GM23338 (cell line): ENCODE results near the gene ZNF488. TPM values are rescaled to one million over a fixed set of nuclear protein-coding genes. Genes with fewer than 3 reads are reported as not detected.

Experiments
- ATAC-seq: fragments of 200-7000 bp; cut with Tn5 transposase; 3 replicates; pipeline ENCODE4 v1.9.1; 2020
- DNase-seq: peaks from one replicate; pipeline ENCODE4 v3.0.0-alpha.2; 2015; ENCODE audit warnings: low spot score
- H2AFZ ChIP-seq: fragments of 200-600 bp; sonication (generic); 2 replicates; pipeline ENCODE4 v1.8.0; 2016; ENCODE audit warnings: antibody characterized with exemption, mild to moderate bottlenecking, moderate library complexity
- H3F3A ChIP-seq: fragments of 200-600 bp; sonication (generic); replicated peaks from 2 replicates; pipeline ENCODE4 v1.8.0; 2017; ENCODE audit warnings: antibody characterized with exemption, mixed run types, low read depth
- H3K27ac ChIP-seq: fragments of 200-600 bp; sonication (generic); 2 replicates; pipeline ENCODE4 v1.6.1; 2016; ENCODE audit warnings: low read depth
- H3K27me3 ChIP-seq: fragments of 200-600 bp; sonication (generic); 2 replicates; pipeline ENCODE4 v1.8.0; 2016; ENCODE audit warnings: mild to moderate bottlenecking, mixed run types, moderate library complexity; ENCODE audit not compliant: insufficient read depth
- H3K36me3 ChIP-seq: fragments of 200-600 bp; sonication (generic); 2 replicates; pipeline ENCODE4 v1.8.0; 2016; ENCODE audit warnings: mild to moderate bottlenecking; ENCODE audit not compliant: insufficient read depth
- H3K4me1 ChIP-seq: fragments of 200-600 bp; sonication (generic); 2 replicates; pipeline ENCODE4 v1.8.0; 2016; ENCODE audit warnings: mild to moderate bottlenecking, moderate library complexity; ENCODE audit not compliant: insufficient read depth
- H3K4me2 ChIP-seq: fragments of 200-600 bp; sonication (generic); 2 replicates; pipeline ENCODE4 v1.7.1; 2017; ENCODE audit warnings: mixed run types
- H3K4me3 ChIP-seq: fragments of 200-600 bp; sonication (generic); 2 replicates; pipeline ENCODE4 v1.6.1; 2016; ENCODE audit warnings: mixed run types
- H3K79me2 ChIP-seq: fragments of 200-600 bp; sonication (generic); replicated peaks from 2 replicates; pipeline ENCODE4 v1.8.0; 2017; ENCODE audit warnings: mild to moderate bottlenecking; ENCODE audit not compliant: insufficient read depth
- H3K9me2 ChIP-seq: fragments of 200-600 bp; sonication (generic); 2 replicates; pipeline ENCODE4 v1.8.0; 2017; ENCODE audit not compliant: insufficient read depth
- H4K20me1 ChIP-seq: fragments of 200-600 bp; sonication (generic); replicated peaks from 2 replicates; pipeline ENCODE4 v1.8.0; 2017; ENCODE audit warnings: mild to moderate bottlenecking; ENCODE audit not compliant: insufficient read depth
- H3K27ac Mint-ChIP-seq: 2 replicates; pipeline ENCODE4 v1.8.0; 2020; ENCODE audit warnings: inconsistent platforms, mild to moderate bottlenecking, moderate library complexity, mixed read lengths
- H3K27me3 Mint-ChIP-seq: 3 replicates; pipeline ENCODE4 v1.8.0; 2022; ENCODE audit warnings: low read depth, mild to moderate bottlenecking, moderate library complexity, mixed read lengths, inconsistent platforms; ENCODE audit not compliant: insufficient read depth, poor library complexity
- H3K36me3 Mint-ChIP-seq: 3 replicates; pipeline ENCODE4 v1.8.0; 2021; ENCODE audit warnings: low read depth, mild to moderate bottlenecking, inconsistent platforms, moderate library complexity, mixed read lengths
- H3K4me1 Mint-ChIP-seq: 3 replicates; pipeline ENCODE4 v1.8.0; 2020; ENCODE audit warnings: mild to moderate bottlenecking, inconsistent platforms, mixed read lengths
- H3K4me3 Mint-ChIP-seq: 3 replicates; pipeline ENCODE4 v1.8.0; 2021; ENCODE audit warnings: moderate library complexity, mild to moderate bottlenecking, inconsistent platforms, mixed read lengths
- H3K9me3 Mint-ChIP-seq: 3 replicates; pipeline ENCODE4 v1.8.0; 2020; ENCODE audit warnings: moderate library complexity, mild to moderate bottlenecking, inconsistent platforms, mixed read lengths
- CTCF ChIP-seq, 2 experiments: fragments of 200-600 bp in 1 of 2; sonication (generic) in 1 of 2; conservative IDR thresholded peaks; 2 replicates each; pipeline versions ENCODE4 v1.5.1 to v1.6.1; 2016 to 2017; ENCODE audit warnings: antibody characterized with exemption in 2 of 2, low read depth in 2 of 2, mild to moderate bottlenecking in 2 of 2, moderate library complexity in 1 of 2
- ETS1 ChIP-seq: IDR thresholded peaks from 2 replicates; pipeline ENCODE4 v1.6.1; 2016; ENCODE audit warnings: antibody characterized with exemption
- EZH2 ChIP-seq: fragments of 200-600 bp; sonication (generic); IDR thresholded peaks from one replicate; pipeline ENCODE4 v1.8.0; 2017; ENCODE audit warnings: antibody characterized with exemption, mild to moderate bottlenecking, low read depth; ENCODE audit not compliant: unreplicated experiment
- EZH2phosphoT487 ChIP-seq: fragments of 200-600 bp; sonication (generic); IDR thresholded peaks from one replicate; pipeline ENCODE4 v1.8.1; 2018; ENCODE audit warnings: antibody characterized with exemption; ENCODE audit not compliant: unreplicated experiment
- NANOG ChIP-seq: IDR thresholded peaks from 2 replicates; pipeline ENCODE4 v1.6.1; 2016; ENCODE audit warnings: antibody characterized with exemption, borderline replicate concordance
- STAT1 ChIP-seq: IDR thresholded peaks from one replicate; pipeline ENCODE4 v1.6.1; 2016; ENCODE audit warnings: antibody characterized with exemption; ENCODE audit not compliant: unreplicated experiment
- ZNF114 ChIP-seq: fragments of 250-450 bp; sonication (Bioruptor Pico); IDR thresholded peaks from 2 replicates; pipeline ENCODE4 v1.5.0; 2020; ENCODE audit warnings: mild to moderate bottlenecking, moderate library complexity
- ZNF331 ChIP-seq: fragments of 250-450 bp; sonication (Bioruptor Pico); IDR thresholded peaks from 2 replicates; pipeline ENCODE4 v1.5.0; 2020; ENCODE audit warnings: low read depth, mild to moderate bottlenecking, moderate library complexity
- polyA plus RNA-seq: library from polyadenylated mRNA; unstranded; fragments of >200 nt; fragmentation: Nextera tagmentation; extraction: Ambion mirVana; gene quantifications from 2 replicates; pipeline ENCODE4 v1.2.1, GENCODE V29; 2016
- total RNA-seq: library from RNA; depleted of rRNA; stranded (reverse); fragments of >200 nt; shearing (Covaris generic); gene quantifications from 2 replicates; pipeline ENCODE4 v1.2.3, GENCODE V29; 2014

Gene ZNF488
- total and polyA plus RNA-seq, 2 experiments from 2014 or later = 2.5 to 5.2 TPM

GRCh38 chr10:47401874-47402640, 18.0 kb upstream of the ZNF488 start:
- peak overlapping the region; percentile 20 for H2AFZ ChIP-seq
- H3K4me1 Mint-ChIP-seq = peaks cover 25% of the 10 kb centered on the region
- no peak overlapping the region for H3K4me3 Mint-ChIP-seq
- no peaks in the 10 kb centered on the region for H4K20me1 ChIP-seq
- no peaks in the 10 kb centered on the region for H3K79me2 ChIP-seq
- no peaks in the 10 kb centered on the region for H3K9me3 Mint-ChIP-seq
- TF ChIP-seq EZH2phosphoT487 (no peak), CTCF (conservative IDR thresholded peaks at IDR 0.05; ENCODE audit: low read depth in 2 of 2) (no peak), ZNF331 (CRISPR knock-in tag) (no peak), ZNF114 (CRISPR knock-in tag) (no peak), STAT1 (no peak), EZH2 (no peak), NANOG (no peak), ETS1 (no peak)
- H3F3A ChIP-seq = no peaks in the 10 kb centered on the region
- no peak overlapping the region for H3K4me3 ChIP-seq
- no peaks in the 10 kb centered on the region for H3K36me3 Mint-ChIP-seq
- no peaks in the 10 kb centered on the region for H3K27me3 ChIP-seq
- 0 out of 2 replicates have a peak, but pooled peaks cover 2% of the 10 kb centered on the region for H3K9me2 ChIP-seq
- peaks cover 9% of the 10 kb centered on the region; the same call in 1 of the 2 replicates for H3K4me1 ChIP-seq
- H3K27me3 Mint-ChIP-seq = peaks cover 10% of the 10 kb centered on the region
- H3K27ac ChIP-seq = no peak overlapping the region
- no peaks in the 10 kb centered on the region for H3K36me3 ChIP-seq
- ATAC-seq (no peak), DNase-seq (no peak)
- 0 out of 2 replicates have a peak overlapping the region, but pooled peaks have one; percentile 57 for H3K4me2 ChIP-seq
- no peak overlapping the region for H3K27ac Mint-ChIP-seq

- H3K36me3 ChIP-seq = no peaks in the 10 kb centered on the region
- Mint-ChIP-seq H3K9me3 (no peaks in the 10 kb centered on the region), H3K27ac (no peak overlapping the region), H3K27me3 (peaks cover 10% of the 10 kb centered on the region), H3K4me1 (peaks cover 25% of the 10 kb centered on the region), H3K4me3 (no peak overlapping the region), H3K36me3 (no peaks in the 10 kb centered on the region)
- no peaks in the 10 kb centered on the region for H3K79me2 ChIP-seq
- H3K27ac ChIP-seq = no peak overlapping the region
- H3K27me3 ChIP-seq = no peaks in the 10 kb centered on the region
- H3K9me2 ChIP-seq = 0 out of 2 replicates have a peak, but pooled peaks cover 2% of the 10 kb centered on the region
- no peak overlapping the region for H3K4me3 ChIP-seq
- DNase-seq = no peak
- H3K4me2 ChIP-seq = no peak overlapping the region
- no peaks in the 10 kb centered on the region for H4K20me1 ChIP-seq
- no peak for ATAC-seq
- H3F3A ChIP-seq = no peaks in the 10 kb centered on the region
- peaks cover 9% of the 10 kb centered on the region; the same call in 1 of the 2 replicates for H3K4me1 ChIP-seq
- no peak overlapping the region for H2AFZ ChIP-seq
- TF ChIP-seq CTCF (conservative IDR thresholded peaks at IDR 0.05; ENCODE audit: low read depth in 2 of 2) (no peak), ZNF114 (CRISPR knock-in tag) (no peak), STAT1 (no peak), ZNF331 (CRISPR knock-in tag) (no peak), ETS1 (no peak)
These were observed 17.1 kb upstream of the ZNF488 start for GRCh38 chr10:47401210-47401609.
